H1 (cell line): ENCODE results near the gene TP63. TPM values are rescaled to one million over a fixed set of nuclear protein-coding genes. Genes with fewer than 3 reads are reported as not detected.

ENCODE experiments used
- SP2 ChIP-seq: IDR thresholded peaks from 2 replicates; pipeline ENCODE4 v1.6.1; 2012; ENCODE audit warnings: mild to moderate bottlenecking, low read length, inconsistent platforms
- polyA plus RNA-seq, 7 experiments: library from polyadenylated mRNA; depleted of rRNA in 3 of 7; stranded (reverse) in 5 of 7; unstranded in 2 of 7; fragments of >200 nt in 5 of 7; fragments of 200-250 nt in 2 of 7; gene quantifications; 1 replicate in 5 of 7; 2 replicates in 1 of 7; 4 replicates in 1 of 7; pipeline versions ENCODE4 v1.2.1 to v1.2.3, GENCODE V29; 2011 to 2013; ENCODE audit warnings: missing spikeins in 2 of 7, mixed read lengths in 2 of 7
- total RNA-seq: library from RNA; stranded (reverse); fragmentation: NEBNext Ultra II Directional; extraction: Animal tissue kit (Norgen Biotek cat#: 25700); gene quantifications from 2 replicates; pipeline ENCODE4 v1.2.1, GENCODE V29; 2021

Gene TP63
- total and polyA plus RNA-seq, 2 of the 8 experiments (the other 6 are each of a cell fraction or from before 2014, with no cell fraction given): not detected

- no peak for TF ChIP-seq SP2
Measured at GRCh38 chr3:189632242-189632641, 1.1 kb downstream of the TP63 start (continued).
